GM19397 (cell line): ENCODE results near the gene MIEF1.
"Not testable (repeated sequence)": the region's sequence is repeated elsewhere in the genome, so short reads cannot be mapped to it uniquely, and the experiment has no call there.

Source experiments
- ATAC-seq: cut with Tn5 transposase; IDR thresholded peaks from one replicate; pipeline ENCODE4 v1.9.1; 2021; ENCODE audit warnings: mild to moderate bottlenecking, moderate library complexity; ENCODE audit not compliant: unreplicated experiment

The MIEF1 gene

DNA sequence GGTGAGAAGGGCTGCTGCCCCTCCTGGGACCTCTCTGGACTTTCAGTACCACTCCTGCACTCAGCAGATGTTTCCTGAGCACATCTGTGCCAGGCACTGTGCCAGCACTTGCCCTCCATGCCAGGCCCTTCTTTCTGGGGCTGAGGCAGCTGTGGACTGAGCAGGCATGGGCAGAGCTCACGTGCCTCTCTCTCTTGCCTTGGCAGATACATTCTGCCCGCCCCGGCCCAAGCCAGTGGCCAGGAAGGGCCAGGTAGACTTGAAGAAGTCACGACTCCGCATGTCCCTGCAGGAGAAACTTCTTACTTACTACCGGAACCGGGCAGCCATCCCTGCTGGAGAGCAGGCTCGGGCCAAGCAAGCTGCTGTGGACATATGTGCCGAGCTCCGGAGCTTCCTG, 9.9 kb downstream of the MIEF1 start:
- no peak for ATAC-seq

DNA sequence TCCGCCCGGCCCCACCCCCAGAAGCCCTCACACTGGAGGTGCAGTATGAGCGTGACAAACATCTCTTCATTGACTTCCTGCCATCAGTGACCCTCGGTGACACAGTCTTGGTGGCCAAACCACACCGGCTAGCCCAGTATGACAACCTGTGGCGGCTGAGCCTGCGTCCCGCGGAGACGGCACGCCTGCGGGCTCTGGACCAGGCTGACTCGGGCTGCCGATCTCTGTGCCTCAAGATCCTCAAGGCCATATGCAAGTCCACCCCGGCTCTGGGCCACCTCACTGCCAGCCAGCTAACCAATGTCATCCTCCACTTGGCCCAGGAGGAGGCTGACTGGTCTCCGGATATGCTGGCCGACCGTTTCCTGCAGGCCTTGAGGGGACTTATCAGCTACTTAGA, 11.7 kb downstream of the MIEF1 start:
- no peak for ATAC-seq

DNA sequence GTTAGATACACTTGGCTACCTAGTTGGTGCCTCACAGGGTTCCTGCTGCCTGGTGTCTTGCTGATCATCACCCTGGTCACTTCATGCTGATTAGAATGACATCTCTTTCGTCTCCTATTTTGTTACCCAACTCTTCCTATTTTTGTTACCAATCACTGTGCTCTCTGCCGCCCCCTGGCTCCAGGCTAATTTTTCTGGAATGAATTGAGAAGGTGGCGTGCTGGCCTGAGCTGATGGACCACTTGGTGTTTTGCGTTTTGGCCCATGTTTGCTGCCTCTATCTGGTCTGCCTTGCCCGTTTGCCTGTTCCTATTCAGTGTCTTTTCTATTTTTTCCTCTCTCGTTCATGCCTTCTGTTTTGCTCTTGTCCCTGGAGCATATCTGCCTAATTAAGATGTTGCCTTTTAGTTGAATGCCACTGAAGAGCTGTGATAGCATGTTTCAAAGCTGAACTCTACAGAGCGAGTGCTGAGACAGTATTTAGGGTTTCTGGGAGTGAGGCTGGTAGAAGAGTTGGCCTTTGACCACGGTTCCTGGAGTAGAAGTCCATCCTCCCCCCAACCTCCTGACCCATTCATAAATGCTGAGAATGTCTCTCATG, 12.4 kb downstream of the MIEF1 start:
- ATAC-seq = no peak

DNA sequence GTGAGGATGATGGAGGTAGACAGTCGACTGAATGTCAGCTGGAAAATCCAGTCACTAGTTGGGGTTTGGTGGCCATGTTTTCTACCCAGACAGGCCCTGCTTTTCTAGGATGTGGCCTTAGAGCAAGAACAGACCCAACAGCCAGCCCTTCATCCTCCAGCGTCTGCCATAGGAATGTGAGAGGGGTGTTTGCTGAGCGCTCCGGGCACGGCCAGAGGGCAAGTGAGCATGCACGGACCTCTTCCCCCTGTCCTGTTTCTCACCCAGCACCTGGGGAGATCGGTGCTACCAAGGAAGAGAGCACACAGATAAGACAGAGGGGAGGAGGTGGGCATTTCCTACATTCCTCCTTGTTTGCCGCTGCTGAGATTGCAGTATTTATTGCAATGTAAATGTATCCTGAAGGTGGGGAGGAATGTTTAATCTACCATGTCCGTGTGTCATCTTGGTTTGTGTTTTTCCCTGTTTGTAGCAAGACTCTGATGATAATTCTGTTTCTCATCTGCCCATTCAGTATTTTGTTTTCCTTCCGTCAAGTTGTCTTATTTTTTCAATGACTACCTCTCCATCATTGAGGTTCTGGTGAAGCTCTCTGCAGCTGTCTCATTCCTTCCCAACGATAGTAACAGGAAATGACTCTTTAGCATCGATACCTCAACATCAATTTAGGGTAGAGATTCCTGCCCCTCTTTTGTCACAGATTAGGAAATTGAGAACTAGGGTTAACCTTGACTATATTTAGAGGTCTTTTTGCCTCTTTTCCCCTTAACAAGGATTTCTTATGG, 13.4 kb downstream of the MIEF1 start:
- ATAC-seq = no peak

DNA sequence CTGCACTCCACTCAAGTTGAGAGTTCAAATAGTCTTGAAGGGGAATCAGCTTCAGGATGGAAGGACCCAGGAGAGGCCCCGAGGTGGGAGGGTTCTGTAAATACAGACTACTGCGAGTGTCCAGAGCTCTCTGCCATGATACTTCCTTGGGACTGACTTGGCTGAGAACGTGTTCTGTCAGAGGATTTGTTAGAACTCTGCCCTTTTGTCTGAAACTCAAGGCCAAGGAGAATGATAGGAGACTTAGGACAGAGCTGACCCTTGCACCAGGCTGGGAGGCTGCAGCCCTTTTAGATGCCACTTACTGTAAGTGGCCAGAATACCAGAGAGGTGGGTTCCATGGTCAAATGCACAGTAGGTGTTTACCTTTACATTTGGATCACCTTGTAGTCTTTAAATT, 15.4 kb downstream of the MIEF1 start:
- no peak for ATAC-seq

DNA sequence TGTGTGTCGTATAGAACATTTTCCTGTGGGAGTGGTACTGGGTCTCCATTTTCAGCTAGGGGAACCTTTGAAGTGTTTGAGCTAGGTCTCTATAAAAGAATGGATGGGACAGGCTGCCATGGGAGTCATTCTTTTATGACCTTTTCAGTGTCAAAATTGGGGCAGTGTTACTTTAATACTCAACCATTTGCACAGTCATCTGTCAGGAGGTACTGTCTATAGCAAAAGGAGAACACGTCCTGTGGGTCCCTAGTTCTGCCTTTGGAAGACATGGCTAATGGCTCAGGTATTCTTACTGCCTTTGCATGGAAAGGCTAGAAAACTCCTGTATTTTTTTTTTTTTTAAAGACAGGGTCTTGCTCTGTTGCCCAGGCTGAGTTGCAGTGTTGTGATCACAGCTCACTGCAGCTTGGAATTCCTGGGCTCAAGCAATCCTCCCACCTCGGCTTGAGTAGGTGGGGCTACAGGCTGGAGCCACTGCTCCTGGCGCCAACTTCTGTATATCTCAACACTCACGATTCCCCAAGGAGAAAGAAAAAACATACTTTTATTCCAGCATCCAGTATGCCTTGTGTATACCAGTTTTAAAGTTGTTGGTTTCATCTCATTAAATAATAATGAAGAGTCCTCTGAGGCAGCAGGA, 16.2 kb downstream of the MIEF1 start:
- no peak for ATAC-seq

DNA sequence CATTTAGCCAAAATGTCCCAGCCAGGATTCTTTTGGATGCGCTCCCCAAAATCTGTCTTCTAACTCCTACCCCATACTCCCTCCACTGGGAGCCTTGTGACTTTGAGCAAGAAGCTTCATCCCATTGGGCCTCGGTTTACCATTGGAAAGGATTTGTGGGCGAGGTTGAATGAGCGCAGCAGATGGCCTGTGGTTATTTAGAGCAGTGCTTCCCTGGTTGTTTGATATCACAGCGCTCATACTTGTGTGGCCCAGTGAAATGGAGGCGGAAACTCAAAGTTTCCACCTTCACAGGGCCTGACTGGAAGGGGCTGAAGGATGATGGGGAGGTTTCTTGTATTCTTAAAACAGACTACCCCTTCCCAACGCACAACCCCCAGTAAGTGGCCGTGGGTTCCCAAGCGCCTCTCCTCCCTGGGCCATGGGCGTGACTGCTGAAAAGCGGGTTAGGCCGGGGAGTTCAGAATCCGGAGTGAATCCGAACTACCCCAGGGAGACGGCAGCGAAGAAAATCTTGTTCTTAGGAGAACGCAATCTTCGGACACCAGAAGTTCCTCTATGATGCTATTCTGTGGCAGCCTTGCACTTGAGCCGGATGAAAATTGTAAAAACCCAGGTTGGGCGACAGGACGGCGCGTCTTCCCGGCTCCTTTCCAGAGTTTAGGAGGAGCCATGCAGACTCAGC, 17.0 kb downstream of the MIEF1 start:
- ATAC-seq = no peak

DNA sequence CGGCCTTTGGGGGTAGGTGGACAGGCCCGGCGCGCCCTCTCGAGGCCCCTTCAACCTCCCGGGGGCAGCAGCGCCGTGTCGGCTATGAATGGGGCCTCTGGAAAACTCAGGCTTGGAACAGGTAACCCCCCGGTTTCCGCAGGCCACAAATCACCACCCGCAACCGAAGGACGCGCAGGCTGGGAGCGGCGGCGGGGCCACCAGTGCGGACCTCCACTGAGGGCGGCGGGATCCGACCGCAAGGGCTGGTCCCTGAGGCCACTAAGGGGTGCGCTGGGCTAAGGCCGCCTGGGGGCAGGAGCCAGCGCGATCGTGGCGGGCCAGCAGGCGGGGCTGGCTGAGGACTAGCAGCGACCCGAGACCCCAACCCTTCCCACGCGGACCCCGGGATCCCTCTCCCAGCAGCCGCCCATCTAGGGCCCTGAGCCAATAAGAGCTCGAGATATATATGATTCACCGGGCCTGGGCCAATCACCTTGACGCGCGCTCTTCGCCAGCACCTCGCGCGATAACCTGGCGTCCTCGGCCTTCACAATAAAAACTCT, 17.7 kb downstream of the MIEF1 start:
- peak; percentile 76 for ATAC-seq

DNA sequence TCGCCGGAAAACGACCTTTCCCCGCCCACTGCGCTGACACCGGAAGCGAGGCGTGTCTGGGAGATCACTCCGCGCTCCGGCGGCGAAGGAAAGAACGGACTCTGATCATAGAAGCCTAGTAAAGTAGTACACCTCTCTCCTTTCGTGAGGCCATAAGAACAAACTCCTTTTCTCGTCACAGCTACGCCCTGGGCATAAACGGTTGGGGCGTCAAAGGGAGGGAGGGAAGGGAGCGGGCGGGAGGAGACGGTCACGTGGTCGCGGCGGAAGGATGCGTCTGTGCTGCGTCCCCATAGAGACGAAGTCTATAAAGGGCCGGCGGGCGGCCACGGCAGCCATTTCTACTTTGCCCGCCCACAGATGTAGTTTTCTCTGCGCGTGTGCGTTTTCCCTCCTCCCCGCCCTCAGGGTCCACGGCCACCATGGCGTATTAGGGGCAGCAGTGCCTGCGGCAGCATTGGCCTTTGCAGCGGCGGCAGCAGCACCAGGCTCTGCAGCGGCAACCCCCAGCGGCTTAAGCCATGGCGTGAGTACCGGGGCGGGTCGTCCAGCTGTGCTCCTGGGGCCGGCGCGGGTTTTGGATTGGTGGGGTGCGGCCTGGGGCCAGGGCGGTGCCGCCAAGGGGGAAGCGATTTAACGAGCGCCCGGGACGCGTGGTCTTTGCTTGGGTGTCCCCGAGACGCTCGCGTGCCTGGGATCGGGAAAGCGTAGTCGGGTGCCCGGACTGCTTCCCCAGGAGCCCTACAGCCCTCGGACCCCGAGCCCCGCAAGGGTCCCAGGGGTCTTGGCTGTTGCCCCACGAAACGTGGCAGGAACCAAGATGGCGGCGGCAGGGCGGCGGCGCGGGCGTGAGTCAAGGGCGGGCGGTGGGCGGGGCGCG, 18.4 kb downstream of the MIEF1 start, which contains the start of gene ATF4:
TSS of gene ATF4 (plus strand) at position 337 of the 880 bp plus-strand sequence. CDS start 884 bp downstream, outside the sequence.
- ATAC-seq = peak; percentile 53

DNA sequence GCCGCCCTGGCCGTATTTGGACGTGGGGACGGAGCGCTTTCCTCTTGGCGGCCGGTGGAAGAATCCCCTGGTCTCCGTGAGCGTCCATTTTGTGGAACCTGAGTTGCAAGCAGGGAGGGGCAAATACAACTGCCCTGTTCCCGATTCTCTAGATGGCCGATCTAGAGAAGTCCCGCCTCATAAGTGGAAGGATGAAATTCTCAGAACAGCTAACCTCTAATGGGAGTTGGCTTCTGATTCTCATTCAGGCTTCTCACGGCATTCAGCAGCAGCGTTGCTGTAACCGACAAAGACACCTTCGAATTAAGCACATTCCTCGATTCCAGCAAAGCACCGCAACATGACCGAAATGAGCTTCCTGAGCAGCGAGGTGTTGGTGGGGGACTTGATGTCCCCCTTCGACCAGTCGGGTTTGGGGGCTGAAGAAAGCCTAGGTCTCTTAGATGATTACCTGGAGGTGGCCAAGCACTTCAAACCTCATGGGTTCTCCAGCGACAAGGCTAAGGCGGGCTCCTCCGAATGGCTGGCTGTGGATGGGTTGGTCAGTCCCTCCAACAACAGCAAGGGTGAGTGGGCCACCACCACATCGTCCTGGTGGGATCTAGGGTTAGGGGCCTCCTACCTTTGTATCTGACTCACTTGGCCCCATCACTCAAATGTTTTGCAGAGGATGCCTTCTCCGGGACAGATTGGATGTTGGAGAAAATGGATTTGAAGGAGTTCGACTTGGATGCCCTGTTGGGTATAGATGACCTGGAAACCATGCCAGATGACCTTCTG, 19.2 kb downstream of the MIEF1 start:
- not testable (repeated sequence) for ATAC-seq

DNA sequence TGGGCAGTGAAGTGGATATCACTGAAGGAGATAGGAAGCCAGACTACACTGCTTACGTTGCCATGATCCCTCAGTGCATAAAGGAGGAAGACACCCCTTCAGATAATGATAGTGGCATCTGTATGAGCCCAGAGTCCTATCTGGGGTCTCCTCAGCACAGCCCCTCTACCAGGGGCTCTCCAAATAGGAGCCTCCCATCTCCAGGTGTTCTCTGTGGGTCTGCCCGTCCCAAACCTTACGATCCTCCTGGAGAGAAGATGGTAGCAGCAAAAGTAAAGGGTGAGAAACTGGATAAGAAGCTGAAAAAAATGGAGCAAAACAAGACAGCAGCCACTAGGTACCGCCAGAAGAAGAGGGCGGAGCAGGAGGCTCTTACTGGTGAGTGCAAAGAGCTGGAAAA, 20.0 kb downstream of the MIEF1 start:
- ATAC-seq = not testable (repeated sequence)

DNA sequence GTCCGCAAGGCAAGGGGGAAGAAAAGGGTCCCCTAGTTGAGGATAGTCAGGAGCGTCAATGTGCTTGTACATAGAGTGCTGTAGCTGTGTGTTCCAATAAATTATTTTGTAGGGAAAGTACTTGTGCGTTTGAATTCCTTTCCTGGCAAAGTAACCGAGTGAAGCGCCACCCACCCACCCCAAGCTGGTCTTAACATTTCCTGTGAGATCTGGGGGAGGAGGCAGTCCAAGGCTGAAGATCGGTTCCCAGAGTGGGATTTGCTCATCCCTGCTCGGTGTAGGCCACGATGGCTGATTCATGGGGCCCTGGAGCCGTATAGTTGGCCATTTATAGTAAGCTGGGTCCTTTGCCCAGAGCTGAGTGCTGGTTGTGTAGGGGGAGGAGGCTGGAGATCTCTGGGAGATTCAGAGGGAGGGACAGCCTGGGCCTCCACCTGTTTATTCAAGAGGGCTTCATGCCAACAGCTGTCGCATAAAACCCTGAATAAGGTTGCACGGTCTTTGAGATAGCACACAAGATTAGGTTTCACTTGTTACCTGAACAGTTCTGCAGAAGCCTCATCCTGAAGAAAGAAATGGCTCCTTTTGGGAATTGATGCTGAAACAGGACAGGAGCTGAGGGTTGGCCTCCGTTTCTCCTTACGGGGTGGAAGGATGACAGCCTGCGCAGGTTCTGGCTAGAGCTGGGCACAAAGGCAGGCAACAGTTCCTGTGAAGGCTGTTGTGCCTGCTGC, 20.6 kb downstream of the MIEF1 start:
- ATAC-seq = no peak

DNA sequence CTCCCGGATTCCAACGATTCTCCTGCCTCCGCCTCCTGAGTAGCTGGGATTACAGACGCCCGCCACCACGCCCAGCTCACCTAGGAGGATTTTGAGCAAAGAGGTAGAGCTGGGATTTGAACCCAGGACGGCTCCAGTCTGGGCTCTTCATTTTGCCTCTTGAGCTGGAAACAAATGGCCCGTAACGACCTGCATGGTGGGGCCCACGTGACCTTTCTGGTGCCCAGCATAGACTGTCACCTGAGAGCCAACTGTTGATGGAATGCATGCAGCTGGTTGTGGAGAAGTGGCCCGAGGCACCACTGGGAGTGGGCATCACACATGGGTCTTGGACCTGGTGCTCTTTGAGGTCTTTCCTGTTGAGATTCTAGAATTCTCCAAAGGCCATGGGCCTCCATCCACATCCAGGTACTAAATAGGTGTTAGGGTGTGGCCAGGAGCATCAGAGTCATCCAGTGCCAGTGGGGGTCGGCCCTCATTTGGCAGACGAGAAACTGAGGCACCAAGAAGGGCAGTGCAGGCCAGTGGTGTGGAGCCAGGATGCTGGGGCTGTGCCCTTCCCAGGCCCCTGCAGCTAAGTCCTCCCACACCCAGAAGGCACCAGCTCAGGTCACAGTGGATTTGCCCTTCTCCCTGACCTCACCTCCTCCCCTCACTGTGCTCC, 22.1 kb downstream of the MIEF1 start:
- no peak for ATAC-seq

DNA sequence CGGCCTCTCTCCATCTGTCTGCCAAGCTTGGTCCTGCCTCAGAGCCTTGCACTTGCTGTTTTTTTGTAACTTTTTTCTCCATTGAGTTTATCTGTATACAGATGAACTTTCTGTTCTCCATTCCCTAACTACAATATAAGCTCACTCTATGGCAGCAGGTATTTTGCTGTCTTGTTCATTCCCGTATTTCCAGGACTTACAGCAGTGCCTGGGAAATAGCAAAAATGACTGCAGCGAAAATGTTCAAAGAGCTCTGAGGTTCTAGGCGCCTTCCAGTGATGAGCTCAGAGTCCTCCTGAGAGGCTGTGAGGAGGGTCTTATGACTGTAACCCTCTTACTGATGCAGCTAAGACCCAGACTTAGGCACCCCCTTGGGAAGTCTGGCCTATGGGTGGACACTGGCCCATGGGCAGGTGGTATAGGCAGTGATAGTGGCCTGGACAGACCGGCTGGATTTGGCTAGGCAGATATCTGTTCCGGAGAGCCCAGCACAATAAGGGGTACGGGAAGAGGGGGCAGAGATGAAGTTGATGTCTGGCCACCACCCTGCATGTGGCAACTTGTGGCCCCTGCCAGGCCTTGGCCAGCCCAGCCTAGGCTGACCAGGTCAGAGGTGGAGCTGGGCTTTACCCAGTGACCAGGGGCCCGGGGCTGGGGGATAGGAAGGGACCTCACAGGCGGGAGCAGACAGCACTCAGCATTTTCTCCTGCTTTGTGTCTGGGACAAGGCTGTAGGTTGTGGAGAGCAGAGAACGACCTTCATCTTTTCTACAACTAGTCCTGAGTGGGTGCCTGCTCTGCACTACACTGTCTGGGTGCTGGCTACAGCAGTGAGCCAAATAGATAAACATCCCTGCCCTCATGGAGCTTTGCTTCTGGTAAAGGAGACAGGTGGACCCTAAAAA, 22.9 kb downstream of the MIEF1 start:
- ATAC-seq = no peak

DNA sequence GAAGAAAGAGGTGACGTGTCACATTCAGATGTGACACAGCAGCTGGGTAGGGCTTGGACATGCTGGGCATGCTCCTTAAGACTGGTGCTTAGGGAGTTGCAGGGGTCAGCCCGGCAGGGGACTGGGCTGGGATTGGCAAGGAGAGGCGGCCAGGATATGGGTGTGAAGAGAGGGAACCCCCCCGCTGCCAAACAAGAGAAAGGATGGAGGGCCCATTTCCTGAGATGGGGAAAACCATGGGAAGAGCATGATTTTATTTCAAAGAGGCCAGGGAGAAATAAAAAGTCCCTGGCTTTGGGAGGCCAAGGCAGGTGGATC, 23.5 kb downstream of the MIEF1 start:
- no peak for ATAC-seq

DNA sequence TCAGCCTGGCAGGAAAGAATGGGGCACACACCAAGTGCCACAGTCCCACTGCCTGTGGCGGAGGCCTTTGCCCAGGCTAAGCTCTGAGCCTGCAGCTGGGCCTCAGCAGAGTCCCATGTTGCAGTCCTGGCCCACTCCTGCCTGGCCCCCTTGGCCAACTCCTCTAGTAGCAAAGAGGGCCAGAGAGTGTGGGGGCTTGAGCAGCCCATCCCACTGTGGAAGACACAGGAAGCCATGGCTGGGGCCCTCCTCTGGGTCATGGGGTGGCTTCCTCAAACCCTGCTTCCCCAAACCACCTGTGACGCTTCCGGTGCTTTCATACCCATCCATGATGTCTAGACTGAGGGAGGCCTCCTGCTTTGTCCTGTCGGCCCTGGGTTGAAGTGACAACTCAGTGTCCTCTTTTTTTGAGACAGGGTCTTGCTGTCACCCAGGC, 24.7 kb downstream of the MIEF1 start:
- ATAC-seq = no peak

DNA sequence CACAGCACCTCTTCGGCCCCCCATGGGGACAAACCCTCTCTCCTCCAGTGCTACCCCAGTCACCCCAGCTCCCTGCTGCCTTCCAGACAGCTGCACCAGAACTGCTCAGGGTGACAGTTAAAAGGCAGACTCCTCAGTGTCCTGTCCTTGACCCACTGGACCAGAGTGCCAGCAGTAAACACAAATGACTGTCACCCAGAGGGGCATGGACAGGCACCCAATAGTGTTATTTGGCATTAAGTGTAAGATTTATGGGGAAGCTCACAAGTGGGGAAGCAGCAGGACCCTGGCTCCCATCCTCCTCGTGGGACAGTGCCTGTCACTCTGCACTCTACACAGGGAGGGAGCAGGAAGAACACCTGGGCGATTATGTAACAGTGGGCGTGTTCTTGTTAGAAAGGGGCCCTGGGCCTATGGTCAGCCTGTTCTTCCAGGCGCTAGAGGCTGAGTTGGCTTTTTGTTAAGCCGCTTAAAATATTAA, 25.4 kb downstream of the MIEF1 start:
- ATAC-seq = no peak
